TTC549 (cell line): ENCODE results near the gene NCKAP5.
"Not testable (repeated sequence)": the region's sequence is repeated elsewhere in the genome, so short reads cannot be mapped to it uniquely, and the experiment has no call there.

Experiments used
- FAIRE-seq: peaks from 2 replicates; lab custom pipeline; 2012; peaks lifted over from hg19 to GRCh38; lab: Jason Lieb, UNC

NCKAP5 gene

DNA sequence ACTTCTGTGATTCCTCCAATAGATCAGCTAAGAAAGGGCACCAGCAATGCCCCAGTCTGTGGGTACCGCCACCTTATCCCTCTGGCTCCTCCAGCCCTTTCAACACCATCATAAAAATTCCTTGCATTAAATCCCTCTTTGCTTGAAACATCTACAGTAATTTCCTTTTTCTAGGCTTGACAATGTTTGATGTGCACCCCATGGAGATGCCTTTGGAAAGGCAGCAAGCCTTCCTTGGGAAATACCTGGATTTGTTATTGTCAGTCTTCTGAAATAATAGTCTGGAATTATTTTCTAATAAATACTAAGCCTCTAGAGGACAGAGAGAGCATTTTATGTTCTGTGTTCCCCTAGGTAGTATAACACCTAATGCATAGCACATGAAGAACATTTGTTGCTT is 46.1 kb downstream of the NCKAP5 start:
- FAIRE-seq = no peak

DNA sequence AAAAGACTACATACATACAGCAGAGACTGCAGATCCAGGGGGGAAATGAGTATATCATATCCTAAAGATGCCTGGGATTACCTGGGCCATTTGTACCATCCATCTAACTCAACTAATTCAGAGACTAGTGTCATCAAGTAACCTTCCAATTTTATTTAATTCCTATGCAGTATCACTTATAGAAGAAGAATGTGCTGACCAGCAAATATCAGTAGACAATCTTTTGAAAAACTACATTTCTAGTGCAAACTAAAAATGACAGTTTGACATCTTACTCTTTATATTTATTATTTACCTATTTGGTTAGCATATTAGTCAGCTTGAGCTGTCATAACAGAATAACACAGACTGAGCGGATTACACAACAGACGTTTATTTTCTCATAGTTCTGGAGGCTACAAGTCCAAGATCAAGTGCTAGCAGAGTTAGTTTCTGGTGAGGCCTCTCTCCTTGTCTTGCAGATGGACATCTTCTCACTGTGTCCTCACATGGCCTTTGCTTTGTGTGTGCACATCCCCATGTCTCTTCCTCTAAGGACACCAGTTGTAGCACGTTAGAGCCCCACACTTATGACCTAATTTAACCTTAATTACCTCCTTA is 47.0 kb downstream of the NCKAP5 start:
- no peak for FAIRE-seq

- FAIRE-seq = not testable (repeated sequence)
Measured at GRCh38 chr2:133519677-133520076, 48.6 kb downstream of the NCKAP5 start.

DNA sequence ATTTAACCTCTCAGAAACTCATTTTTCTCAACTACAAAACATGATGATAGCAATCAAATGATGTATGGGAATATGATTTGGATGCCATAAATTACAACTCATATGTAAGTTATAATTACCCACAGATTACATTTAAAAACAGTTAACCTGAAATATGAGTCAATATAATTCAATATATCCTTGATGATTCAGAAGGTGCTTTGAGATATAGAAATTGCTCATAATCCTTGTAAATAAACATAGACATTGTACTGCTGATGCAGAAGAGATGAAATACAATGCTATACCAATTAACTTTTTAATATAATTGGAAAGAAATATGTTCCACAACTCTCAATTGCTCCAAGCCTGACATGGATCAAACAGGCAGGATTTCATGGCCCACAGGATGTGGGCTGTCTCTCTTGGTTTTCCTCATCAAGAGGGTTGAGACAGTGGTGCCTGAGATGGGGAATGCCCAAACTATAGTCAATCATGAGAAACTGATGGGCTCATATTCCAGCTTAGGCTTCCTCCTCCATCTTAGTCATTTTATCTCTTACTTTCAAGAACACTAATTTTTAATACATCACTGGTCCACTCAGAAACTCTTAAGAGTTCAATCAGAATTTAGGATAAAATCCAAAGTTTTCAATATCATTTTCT is 49.4 kb downstream of the NCKAP5 start:
- FAIRE-seq = no peak

- no peak for FAIRE-seq
Measured at GRCh38 chr2:133517876-133518275, 50.4 kb downstream of the NCKAP5 start.

GRCh38 chr2:133516405-133517026 is 51.7 kb downstream of the NCKAP5 start:
- no peak for FAIRE-seq

GRCh38 chr2:133515271-133515670 is 53.0 kb downstream of the NCKAP5 start:
- no peak for FAIRE-seq

DNA sequence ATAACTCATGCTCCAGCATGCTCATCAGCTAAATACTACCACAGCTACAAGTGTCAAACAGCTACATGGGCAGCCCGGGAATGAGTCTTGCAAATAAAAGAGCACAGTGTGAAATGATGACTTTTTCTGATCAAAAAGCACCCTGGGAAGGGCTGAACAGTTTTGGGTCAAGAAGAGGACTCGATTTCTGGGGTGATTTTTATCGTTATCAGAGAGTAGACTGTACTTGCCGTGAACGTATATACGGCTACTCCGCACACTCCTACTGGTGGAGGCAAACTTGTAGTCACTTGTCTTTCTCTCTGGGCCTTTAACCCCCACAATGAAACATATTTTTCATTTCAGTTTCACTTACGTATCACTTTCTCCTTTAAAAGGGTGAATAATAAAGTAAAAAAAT is 54.4 kb downstream of the NCKAP5 start:
- no peak for FAIRE-seq

DNA sequence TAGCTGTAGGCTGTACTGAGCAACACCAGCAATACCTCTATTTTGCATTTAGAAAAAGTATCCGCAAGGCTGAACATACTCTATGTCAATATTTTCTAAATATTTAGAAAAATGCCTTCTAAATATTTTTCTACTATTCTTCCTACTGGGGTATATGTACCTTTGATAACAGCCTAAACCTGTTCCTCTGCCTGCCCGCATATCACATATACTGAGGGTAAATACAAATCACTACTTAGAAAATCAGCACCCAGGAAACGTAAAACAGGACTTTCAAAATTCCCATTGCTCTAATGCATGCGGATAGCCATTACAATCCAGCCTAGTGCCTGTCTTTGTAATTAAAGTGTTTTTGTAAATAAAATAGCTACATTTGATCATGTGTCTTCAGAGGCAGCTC is 56.1 kb downstream of the NCKAP5 start:
- no peak for FAIRE-seq

DNA sequence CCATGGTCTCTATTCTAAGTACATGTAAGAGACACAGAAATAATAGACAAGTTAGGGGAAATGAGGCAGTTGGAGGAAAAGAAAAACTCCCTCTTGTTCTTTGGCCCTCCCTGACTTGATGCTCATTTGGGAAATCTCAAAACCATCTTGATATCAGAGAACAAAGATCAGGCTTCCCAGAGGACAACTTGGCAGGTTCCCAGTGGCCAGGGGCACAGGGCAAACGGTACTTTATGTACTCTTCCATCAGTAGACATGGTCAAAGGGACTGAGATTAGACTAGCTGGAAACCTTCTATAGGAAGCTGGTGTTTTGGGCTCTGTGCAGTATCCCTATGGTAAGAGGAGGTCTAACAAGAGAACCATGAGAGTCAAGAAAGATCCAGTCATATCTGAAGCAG is 56.6 kb downstream of the NCKAP5 start:
- no peak for FAIRE-seq

- no peak for FAIRE-seq
Measured at GRCh38 chr2:133509777-133510176, 58.5 kb downstream of the NCKAP5 start.

- no peak for FAIRE-seq
Measured at GRCh38 chr2:133508546-133509165, 59.6 kb downstream of the NCKAP5 start.

- FAIRE-seq = no peak
Measured at GRCh38 chr2:133506996-133507395, 61.3 kb downstream of the NCKAP5 start.

GRCh38 chr2:133504566-133505505 is 63.4 kb downstream of the NCKAP5 start:
- FAIRE-seq = no peak

GRCh38 chr2:133503927-133504326 is 64.3 kb downstream of the NCKAP5 start:
- FAIRE-seq = no peak

- FAIRE-seq = no peak
Measured at GRCh38 chr2:133503323-133503722, 64.9 kb downstream of the NCKAP5 start.

DNA sequence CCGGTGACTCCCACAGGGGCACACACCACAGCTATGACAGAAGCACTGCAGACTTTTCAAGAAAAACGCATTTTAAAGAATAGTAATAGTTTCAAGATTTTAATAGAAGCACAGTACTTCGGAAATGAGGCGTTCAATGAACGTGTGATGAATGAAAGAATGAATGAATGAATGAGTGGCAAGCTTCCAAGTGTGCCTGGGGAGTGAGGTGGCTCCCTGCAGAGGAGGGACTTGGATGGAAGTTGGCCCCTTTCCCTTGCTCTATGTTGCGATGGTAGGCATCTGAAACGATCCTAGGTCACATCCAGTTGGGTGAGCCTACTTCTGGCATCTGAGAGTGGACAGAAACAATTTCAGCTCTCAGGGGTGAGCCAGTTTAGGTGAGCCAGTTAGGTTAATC is 65.6 kb downstream of the NCKAP5 start:
- no peak for FAIRE-seq

- no peak for FAIRE-seq
Measured at GRCh38 chr2:133500917-133501316, 67.3 kb downstream of the NCKAP5 start.

GRCh38 chr2:133498662-133499585 is 69.3 kb downstream of the NCKAP5 start:
- FAIRE-seq = no peak

DNA sequence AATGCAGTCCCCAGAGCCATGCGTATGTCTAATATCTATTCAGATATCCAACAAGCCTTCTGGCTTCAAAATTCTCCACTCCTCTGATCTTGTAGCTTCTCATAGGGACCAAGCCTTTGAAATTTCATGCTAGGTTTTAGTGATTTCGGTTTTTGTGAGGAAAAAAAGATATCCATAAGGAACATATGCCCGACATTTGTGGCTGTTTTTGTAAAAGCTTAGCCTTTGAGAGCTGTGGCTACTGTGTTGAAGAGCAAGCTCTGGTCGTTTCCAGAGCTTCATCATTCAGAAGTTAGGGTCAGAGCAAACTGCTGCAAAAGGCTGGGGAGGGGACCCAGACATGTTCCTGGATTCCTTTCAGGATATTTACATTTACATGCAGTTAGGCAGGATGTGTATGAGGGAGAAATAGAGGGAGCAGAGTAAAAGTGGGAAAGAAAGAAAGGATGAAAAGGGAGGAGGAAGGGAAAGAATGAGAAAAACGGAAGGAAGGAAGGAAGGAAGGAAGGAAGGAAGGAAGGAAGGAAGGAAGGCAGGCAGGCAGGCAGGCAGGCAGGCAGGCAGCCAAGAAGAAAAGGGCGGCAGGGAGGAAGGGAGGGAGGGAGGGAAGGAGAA is 70.2 kb downstream of the NCKAP5 start:
- no peak for FAIRE-seq
